Ishikawa (cell line): ENCODE data around the gene MRPL34.

ENCODE experiments used
- CEBPB ChIP-seq: IDR thresholded peaks from 2 replicates; pipeline ENCODE4 v1.6.1; 2012
- CREB1 ChIP-seq: IDR thresholded peaks from 2 replicates; pipeline ENCODE4 v1.6.1; 2012; ENCODE audit warnings: low read depth
- EGR1 ChIP-seq: IDR thresholded peaks from 2 replicates; pipeline ENCODE4 v1.6.1; 2012
- EP300 ChIP-seq: IDR thresholded peaks from 2 replicates; pipeline ENCODE4 v1.6.1; 2012; ENCODE audit warnings: borderline replicate concordance
- NFIC ChIP-seq: IDR thresholded peaks from 2 replicates; pipeline ENCODE4 v1.6.1; 2012
- RAD21 ChIP-seq: IDR thresholded peaks from 2 replicates; pipeline ENCODE4 v1.6.1; 2012; ENCODE audit warnings: low read depth
- TAF1 ChIP-seq: IDR thresholded peaks from 2 replicates; pipeline ENCODE4 v1.6.1; 2012; ENCODE audit warnings: low read depth, mild to moderate bottlenecking
- TCF12 ChIP-seq: IDR thresholded peaks from 2 replicates; pipeline ENCODE4 v1.6.1; 2012; ENCODE audit warnings: low read depth
- TEAD4 ChIP-seq: IDR thresholded peaks from 2 replicates; pipeline ENCODE4 v1.6.1; 2012
- YY1 ChIP-seq: IDR thresholded peaks from 2 replicates; pipeline ENCODE4 v1.6.1; 2012; ENCODE audit warnings: low read depth
- ZBTB7A ChIP-seq: IDR thresholded peaks from 2 replicates; pipeline ENCODE4 v1.6.1; 2012; ENCODE audit warnings: low read depth
- TF ChIP-seq, protein P1 (sequence below): IDR thresholded peaks from 2 replicates; pipeline ENCODE4 v1.6.1; 2012; ENCODE audit warnings: low read depth, mild to moderate bottlenecking
- TF ChIP-seq, protein P2 (sequence below): IDR thresholded peaks from 2 replicates; pipeline ENCODE4 v1.6.1; 2012
- TF ChIP-seq, protein P3 (sequence below): IDR thresholded peaks from 2 replicates; pipeline ENCODE4 v1.6.1; 2012

Gene MRPL34

DNA sequence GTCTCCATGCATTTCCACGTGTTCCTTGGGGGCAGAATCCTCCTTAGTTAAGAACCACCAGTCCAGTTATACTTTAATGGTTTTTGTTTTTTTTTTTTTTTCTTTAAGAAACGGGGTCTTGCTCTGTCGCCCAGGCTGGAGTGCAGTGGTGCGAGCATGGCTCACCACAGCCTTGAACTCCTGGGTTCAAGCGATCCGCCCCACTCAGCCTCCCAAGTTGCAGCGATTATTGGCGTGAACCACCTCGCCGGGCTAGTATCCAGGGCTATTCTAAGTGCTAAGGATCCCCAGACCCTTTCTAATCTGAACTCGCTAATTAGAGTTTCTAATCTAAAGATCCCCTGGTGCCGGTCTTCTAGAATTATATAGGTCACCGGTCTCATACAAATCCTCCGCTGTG lies 12.1 kb upstream of the MRPL34 start:
- TF ChIP-seq RAD21 (no peak), TCF12 (no peak), NFIC (no peak), CEBPB (no peak), TAF1 (no peak), YY1 (no peak), ZBTB7A (no peak)
- TF ChIP-seq, protein P1, sequence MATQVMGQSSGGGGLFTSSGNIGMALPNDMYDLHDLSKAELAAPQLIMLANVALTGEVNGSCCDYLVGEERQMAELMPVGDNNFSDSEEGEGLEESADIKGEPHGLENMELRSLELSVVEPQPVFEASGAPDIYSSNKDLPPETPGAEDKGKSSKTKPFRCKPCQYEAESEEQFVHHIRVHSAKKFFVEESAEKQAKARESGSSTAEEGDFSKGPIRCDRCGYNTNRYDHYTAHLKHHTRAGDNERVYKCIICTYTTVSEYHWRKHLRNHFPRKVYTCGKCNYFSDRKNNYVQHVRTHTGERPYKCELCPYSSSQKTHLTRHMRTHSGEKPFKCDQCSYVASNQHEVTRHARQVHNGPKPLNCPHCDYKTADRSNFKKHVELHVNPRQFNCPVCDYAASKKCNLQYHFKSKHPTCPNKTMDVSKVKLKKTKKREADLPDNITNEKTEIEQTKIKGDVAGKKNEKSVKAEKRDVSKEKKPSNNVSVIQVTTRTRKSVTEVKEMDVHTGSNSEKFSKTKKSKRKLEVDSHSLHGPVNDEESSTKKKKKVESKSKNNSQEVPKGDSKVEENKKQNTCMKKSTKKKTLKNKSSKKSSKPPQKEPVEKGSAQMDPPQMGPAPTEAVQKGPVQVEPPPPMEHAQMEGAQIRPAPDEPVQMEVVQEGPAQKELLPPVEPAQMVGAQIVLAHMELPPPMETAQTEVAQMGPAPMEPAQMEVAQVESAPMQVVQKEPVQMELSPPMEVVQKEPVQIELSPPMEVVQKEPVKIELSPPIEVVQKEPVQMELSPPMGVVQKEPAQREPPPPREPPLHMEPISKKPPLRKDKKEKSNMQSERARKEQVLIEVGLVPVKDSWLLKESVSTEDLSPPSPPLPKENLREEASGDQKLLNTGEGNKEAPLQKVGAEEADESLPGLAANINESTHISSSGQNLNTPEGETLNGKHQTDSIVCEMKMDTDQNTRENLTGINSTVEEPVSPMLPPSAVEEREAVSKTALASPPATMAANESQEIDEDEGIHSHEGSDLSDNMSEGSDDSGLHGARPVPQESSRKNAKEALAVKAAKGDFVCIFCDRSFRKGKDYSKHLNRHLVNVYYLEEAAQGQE, result no peak
- TF ChIP-seq, protein P2, sequence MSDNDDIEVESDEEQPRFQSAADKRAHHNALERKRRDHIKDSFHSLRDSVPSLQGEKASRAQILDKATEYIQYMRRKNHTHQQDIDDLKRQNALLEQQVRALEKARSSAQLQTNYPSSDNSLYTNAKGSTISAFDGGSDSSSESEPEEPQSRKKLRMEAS, result no peak
- TF ChIP-seq, protein P3, sequence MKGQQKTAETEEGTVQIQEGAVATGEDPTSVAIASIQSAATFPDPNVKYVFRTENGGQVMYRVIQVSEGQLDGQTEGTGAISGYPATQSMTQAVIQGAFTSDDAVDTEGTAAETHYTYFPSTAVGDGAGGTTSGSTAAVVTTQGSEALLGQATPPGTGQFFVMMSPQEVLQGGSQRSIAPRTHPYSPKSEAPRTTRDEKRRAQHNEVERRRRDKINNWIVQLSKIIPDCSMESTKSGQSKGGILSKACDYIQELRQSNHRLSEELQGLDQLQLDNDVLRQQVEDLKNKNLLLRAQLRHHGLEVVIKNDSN, result no peak

DNA sequence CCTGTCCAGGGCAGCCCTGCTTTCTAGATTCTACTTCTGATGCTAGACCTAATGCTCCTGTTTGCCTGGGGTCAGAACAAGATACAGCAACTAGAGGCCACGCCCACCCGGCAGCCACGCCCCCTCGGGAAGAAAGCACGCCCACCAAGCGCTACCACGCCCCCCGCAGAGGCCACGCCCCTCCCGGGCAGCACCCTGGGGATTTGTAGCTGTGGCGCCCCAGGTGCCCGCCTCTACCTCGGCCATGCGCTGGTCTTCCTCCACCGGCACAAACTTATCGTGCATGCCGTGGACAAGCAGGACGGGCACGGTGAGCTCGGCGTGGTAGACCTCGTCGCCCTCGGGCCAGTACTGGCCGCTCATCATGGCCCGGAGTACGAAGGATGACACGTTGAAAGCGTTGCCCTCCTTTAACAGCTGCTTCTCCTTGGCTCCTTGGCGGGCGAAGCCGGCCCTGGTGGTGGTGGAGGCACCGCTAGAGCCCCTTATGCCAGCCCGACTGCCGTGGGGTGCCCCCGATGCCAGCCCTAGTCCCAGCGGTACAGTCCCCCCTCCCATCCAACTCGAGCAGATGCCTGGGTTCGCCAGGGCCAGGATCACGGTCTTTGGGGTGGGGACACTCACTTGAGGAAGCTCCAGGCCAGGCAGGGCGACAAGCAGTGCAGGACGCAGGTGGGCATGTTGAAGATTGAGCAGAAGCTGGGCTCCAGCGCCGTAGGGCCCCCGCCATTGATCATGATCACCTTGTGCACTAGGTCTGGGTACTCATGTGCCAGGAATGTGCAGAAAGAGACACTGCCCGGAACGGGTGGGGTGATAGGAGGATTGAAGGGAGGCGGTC lies 11.4 kb upstream of the MRPL34 start:
- no peak for TF ChIP-seq TCF12
- TF ChIP-seq, protein P2, result 0 out of 2 replicates have a peak, but pooled peaks have one; percentile 47

DNA sequence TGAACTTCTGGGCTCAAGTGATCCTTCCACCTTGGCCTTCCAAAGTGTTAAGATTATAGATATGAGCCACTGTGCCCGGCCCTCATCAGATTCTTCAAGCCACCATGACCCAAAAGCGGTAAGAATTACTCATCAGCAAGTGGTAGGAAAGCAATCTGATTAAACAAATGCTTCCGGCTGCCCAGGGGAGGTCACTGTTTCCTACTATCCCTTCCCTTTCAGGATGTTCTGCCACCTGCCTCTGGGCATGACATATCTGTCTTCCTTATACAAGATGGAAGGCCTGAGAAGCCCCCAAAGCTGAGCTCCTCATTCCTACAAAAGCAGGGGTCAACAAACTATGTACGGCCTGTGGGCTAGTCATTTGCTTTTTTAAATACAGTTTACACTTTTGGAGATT lies 9.4 kb upstream of the MRPL34 start:
- TF ChIP-seq, protein P2, result no peak
- TF ChIP-seq, protein P3, result no peak
- TF ChIP-seq YY1 (no peak), EP300 (no peak)

DNA sequence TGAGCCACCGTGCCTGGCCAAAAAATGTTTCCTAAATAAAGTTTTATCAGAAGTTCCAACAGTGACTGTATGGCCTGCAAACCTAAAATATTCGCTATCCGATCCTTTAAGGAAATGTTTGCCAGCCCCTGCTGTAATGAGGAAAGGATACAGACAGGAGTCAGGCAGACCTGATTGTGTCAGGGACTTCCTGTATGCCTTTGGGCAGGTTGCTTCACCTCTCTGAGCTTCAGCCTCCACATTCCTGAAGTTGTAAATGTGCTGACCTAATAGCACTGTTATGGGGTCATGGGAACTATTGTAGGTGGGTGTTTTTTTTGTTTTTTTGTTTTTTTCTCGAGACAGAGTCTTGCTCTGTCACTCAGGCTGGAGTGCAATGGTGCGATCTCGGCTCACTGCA lies 8.7 kb upstream of the MRPL34 start:
- TF ChIP-seq EGR1, result no peak
- no peak for TF ChIP-seq ZBTB7A
- TF ChIP-seq RAD21, result no peak
- TF ChIP-seq CEBPB, result no peak
- no peak for TF ChIP-seq CREB1
- no peak for TF ChIP-seq YY1

DNA sequence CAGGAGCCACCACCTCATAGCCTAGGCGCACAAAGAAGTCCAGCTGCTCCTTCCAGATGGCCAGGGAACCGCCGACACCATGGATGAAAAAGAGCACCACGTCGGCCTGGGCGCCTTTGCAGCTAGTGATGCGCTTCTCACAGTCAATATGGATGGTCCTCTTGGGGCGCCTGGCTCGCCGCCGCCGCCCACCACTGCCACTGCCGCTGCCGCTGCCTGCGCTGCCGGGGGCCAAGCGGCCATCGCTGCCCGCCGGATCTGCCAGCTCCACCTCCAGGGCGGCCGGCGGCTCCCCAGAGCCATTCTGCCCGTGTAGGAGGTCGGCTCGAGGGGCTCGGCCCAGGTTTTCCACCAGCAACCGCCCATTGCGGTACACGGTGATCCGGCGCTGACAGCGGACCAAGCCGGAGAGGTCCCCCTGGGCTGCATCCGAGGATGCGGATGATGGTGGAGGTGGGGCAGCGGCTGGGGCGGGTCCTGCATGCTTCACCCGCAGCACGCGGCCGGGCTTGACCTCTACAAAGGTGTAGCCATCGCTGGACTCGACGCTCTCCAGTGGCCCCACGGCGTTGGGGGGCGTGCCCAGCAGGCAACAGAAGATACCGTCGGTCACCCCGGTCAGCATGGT lies 4.6 kb upstream of the MRPL34 start:
- TF ChIP-seq EGR1, result no peak
- TF ChIP-seq, protein P2, result no peak

DNA sequence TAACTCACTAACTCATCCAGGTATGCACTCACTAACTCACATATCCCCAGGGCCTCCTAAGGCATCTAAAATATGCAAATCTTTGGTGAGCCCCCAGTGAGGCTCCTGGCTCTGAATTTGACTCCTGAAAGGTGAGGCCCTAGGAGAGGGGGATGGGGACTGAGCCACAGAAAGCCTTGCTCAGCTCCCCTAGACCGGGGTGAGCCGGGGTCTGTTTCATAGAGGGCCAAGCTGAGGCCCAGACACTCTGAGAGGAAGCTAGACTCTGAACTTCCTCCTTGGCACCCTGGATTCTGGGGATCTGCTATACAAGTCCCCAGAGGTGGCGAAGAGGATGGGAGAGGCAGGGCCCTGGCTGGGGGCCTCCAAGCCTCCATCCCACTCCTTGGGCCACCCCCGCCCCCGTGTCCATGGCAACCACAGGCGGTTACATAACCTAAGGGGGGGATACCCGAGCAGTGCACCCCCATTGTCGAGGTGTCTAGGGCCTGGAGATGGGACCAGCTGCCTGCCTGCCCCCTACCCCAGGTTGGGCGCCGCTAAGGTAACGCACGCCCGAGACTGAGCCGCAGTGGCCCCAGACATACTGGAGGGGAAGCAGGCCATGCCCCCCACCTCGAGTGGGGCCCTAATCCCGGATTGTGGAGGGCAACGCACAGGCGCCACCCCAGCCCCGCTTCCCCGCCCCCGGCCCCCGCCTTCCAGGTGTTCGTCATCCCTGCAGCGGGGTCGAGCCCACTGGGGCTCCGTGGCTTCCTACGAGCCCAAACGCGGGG lies 3.1 kb upstream of the MRPL34 start:
- no peak for TF ChIP-seq TAF1
- TF ChIP-seq, protein P3, result no peak

DNA sequence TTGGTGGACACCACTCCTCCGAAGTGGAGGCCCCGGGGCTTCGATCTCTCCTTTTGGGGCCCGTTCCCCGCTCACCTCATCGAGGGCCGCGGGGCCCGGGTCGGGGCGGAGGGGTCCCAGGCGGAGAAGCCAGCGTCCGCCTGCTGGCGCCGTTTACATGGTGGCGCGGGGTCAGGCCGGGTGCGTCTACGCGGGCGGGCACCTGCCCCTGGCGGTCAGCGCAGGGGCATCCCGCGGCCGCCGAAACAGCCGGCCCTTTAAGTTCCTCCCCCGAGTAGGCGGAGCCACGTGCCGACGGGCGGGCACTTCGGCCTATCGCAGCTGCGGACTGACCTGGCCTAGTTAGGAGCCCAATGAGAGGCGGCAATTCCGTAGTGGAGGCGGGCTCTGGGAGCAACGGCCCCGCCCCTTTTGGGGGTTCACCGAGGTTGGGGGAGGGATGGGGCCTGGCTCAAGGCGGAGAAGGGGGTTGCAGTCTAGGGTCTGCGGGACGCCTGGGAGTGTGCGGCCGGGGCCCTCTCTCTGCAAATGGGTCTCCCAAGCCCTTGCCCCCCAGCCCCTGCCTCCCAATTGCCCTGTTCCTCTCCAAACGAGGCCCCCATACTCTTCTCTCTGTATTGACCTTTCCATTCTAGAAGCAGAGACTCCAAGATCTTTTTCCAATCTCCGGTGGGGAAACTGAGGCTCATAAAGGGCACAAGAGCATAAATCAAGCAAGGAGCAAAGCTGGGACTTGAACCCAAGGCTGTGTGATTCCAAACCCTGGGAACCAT lies 2.3 kb upstream of the MRPL34 start, which contains the start of gene ABHD8:
TSS of gene ABHD8 (minus strand) at position 259 of the 773 bp plus-strand sequence. CDS start 1,809 bp downstream, outside the sequence.
- TF ChIP-seq, protein P3, result peak; percentile 87
- TF ChIP-seq TEAD4 (no peak), ZBTB7A (peak; percentile 35)
- TF ChIP-seq, protein P2, result peak; percentile 47; the same call in 1 of the 2 replicates
